K562 (cell line): Measurements from ENCODE around the gene C10orf90.

ENCODE experiments used
- PKNOX1 ChIP-seq: fragments of 450-650 bp; IDR thresholded peaks from 2 replicates; pipeline ENCODE4 v1.6.1; 2016
- ZNF263 ChIP-seq: sonication (generic); formaldehyde crosslinking; IDR thresholded peaks from 2 replicates; pipeline ENCODE4 v1.8.0; 2022; ENCODE audit warnings: mild to moderate bottlenecking, missing genetic modification reagents, borderline replicate concordance
- ZSCAN29 ChIP-seq: fragments of 450-650 bp; IDR thresholded peaks from 2 replicates; pipeline ENCODE4 v1.6.1; 2017

GRCh38 chr10:126701526-126701925, 31.0 kb upstream of the C10orf90 start:
- TF ChIP-seq PKNOX1 (no peak), ZSCAN29 (no peak), ZNF263 (CRISPR knock-in tag) (no peak)
